Right hindlimb (tissue), 1 donor: ENCODE results near the gene COL27A1.

ENCODE experiments used
- DNase-seq: peaks from one replicate; pipeline ENCODE4 v3.0.0-alpha.2; 2018

Gene COL27A1

GRCh38 chr9:114149765-114150340, 5.5 kb upstream of the COL27A1 start:
- DNase-seq = no peak

DNA sequence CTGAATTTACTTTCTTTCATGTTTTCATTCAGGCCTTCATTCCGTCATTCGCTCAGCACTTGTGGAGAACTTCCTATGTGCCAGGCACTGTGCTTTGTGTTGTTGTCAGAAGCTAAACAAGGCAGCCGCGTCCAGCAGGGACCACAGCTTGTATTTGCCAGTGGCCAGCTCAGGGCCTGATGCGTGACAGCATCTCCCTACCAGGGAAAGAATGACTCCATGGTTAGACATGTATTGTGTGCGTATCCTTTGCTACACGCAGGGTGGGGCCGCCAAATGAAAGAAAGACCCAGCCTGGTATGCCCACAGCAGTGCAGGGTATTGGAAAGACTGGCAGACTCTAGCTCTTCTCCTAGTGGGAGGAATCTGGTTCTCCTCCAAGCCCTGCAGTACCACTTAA, 4.7 kb upstream of the COL27A1 start:
- no peak for DNase-seq

DNA sequence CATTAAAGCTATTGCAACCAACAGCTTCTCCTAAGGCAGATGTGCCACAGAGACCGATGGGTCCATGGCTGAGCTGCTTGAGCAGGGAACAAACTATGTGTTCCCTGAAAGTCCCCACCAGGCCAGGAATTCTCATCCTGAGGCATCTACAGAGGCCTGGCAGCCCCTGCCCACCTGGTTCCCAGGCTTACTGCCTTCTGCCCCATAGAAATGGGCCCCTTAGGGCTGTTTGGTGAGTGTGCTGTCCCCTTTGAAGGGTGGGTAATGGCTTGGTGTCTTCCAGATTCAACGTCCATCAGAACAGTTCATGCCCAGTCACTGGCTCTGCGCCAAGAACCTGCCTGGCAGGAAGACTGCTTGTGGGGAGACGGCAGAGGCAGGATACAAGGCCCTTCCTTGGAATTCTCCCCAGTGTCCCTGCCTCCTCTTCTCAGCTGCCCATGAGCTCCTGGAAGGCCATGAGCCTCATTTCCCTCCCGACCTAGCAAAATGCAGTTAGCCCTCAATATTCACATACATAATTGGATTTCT, 3.8 kb upstream of the COL27A1 start:
- no peak for DNase-seq

DNA sequence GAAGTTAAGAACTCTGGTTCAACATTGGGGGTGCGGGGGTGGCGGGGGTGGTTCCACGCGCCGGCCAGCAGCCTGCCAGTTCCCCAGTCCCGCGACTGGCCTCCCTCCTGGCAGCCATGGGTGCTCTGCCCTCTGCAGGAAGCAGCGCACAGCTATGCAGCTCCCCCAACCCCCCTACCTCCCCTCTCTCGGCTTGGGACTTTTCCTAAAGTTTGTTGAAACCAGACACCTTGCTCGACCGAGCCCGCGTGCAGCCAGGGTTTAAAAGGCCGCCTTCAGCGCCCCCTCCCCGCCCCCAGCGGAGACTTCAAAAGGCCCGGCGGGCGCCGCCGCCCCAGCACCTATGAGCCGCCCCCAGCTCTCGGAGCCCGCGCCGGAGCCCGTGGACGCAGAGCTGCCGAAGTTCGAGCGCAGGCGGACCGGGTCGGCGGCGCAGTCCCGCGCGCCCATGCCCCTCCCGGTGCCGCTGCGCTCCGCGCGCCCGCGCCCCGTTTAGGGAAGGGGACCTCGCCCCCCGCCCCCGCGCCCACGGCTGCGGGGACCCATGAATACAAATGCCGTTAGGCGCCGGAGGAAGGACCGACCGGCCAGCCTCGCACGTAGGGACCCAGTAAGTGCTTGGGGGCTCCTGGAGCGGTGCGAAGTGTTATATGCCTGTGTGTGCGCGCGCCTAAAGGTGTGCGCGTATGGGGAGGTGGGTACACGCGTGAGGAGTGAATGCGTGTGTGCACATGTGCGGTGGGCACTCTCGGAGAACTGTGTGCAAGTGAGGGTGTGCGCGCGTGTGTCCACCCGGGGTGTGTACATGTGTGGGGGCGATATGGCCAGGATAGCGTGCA, 1.4 kb upstream of the COL27A1 start:
- DNase-seq = peak; percentile 72

DNA sequence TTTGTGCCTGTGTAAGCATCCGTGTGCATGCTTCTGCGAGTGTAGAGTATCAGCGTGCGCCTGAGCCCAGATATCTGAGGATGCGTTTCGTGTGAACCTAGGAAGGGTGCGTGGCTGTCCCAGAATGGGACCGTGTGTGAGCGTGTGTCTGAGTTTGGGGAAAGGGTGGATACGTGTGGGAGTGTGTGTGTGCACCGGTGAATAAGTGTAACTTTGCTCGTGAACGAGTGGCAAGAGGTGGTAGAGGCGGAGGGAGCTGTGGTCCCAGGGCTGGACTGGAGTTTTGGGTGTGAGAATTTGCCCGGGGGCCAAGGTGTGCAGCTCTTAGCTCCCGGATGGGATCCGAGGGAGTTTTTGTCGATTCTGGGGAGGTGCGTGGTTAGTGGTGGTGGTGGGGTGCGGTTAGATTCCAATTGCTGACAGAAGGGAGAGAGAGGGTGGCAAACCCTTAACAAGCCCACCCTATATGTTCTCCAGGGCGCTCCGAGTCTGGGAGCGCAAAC, 686 bp upstream of the COL27A1 start:
- DNase-seq = no peak

DNA sequence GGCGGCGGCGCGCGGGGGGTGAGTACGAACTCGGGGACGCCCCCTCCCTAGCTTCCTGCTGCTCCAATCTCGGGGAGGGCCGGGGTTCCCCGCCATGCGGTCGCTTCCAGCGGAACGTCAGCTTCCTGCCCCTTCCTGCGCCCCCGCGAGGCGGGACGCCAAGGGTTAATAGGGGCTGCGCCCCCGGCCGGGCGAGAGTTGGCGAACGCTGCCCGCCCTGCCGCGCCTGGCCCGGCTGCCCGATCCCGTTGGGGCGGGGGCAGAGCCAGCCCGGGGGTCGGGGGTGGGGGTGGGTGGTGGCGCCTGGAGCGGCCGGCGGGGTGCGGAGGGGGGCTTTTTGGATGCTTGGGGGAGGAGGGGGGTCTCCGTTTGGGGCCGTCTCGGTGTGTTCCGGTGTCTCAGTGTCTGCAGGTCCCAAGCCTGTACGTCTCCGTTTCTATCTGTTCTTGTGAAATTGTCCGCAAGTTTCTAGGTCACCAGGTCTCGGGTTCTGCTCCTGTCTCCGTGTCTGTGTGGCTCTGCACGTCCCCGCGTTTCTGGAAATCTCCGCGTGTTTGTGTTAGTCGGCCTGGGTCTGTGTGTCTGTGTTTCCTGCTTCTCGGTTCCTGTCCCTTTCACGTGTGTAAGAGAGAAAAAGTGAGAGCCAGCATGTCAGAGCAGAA, 789 bp downstream of the COL27A1 start:
- peak; percentile 68 for DNase-seq

DNA sequence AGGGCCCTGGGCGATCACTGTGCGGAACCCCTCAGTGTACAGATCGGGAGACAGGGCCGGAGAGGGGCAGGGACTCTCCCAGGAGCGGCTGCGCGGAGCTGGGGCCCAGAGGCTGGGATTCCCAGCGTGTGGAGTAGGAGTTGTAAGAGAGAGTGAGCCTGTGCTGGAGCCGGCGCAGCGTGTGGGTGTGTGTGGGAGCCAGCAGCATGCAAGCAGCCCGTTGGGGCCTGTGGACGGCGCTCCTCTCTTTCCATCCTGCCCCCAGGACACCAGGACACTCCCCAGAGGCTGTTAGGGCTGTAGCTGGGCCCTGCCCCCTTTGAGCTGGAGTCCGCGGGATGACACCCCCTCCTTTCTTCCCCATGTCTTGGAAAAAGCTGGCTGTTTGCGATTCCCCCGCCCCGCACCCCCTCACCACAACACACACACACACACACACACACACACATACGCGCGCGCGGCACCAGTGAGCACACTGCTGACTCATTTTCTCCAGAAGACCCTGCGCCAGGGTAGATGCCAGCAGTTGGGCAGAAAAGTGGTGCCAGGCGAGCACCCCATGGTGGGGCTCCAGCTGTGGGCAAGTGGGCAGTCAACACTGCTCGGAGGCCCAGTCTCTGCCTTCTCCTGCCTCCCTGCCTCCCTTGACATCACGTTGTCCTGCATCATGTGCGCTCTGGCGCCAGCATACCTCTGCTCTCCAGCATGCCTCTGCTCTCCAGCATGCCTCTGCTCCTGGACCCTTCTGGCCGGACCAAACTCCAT, 1.5 kb downstream of the COL27A1 start:
- DNase-seq = peak; percentile 75

GRCh38 chr9:114157516-114158176, 2.3 kb downstream of the COL27A1 start:
- DNase-seq = no peak

DNA sequence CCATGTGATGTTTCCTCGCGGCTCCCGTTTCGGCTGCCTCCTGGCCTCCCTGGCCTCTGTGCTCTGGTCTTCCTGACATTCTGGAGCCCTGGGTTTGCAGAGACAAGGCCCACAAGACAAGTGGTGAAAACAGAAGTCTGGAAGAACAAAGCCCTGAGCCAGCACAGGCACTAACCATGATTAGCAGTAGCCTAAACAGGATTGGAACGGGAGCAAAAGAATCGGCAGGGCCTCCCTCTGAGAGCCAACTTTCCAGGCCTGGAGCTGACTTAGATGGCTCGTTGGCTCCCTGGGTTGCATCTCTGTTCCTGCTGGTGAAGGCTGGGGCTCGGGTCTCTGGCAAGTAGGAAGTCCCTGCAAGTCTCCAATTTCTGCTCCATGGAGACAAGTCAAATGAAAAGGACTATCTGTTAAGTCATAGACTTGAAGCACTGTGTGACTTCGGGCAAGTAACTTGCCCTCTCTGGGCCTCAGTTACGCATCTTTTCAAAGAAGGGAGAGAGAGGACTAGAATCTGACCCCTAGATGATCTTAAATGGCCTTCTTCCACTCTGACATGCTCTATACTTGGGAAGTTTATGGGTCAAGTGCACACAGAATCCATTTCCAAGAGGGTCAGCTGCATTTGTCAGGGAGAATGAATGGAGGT, 3.3 kb downstream of the COL27A1 start:
- no peak for DNase-seq

- no peak for DNase-seq
Observed at GRCh38 chr9:114159691-114160090, 4.4 kb downstream of the COL27A1 start.

- DNase-seq = no peak
Observed at GRCh38 chr9:114161513-114161912, 6.2 kb downstream of the COL27A1 start.

DNA sequence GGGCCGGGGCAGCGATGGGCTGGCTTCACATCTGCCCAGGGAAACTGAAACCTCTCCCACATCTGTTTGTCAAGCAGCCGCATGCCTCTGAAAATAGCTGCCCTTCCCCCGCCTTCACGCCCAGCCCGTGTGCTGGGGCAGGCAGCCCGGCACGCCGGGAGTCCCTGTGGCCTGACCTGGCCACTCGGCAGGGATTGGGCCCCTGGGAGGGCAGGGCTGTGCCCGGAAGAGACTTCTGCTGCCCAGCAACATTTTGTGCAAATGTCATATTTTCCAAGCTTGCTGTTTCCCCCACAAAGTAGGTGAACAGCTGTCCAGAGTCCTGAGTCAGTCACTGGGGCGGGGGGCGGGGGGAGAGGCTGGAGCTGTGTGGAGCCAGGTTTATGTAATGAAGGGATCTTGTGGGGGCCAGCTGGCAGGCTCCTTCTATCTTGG, 8.2 kb downstream of the COL27A1 start:
- peak; percentile 85 for DNase-seq

DNA sequence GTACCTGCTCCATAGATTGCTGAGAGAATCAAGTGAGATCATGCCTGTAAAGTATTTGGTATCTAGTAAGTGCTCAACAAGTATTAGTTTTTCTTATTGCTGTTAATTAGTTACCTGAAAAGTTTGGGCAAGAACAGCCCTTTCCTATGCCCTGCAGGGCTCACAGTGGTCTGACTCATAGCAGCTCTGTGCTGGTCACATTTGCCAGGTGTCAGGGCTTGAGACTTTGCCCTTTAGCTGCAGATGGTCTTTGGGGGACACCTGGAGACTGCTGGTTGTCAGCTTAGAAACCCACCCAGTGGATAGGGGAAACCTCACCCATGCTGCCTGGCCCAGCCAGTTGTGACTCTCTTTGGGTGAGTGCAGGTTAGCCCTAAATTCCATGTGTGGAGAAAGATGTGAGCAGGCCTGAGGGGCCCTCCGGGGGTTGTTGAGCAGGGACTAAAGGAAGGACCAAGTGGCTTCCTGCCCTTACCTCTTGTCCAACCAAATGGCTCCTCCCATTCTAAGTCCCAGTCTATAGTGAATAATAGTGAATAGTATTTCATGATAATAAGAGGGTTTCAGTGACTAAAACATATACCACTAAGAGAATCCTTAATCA, 9.0 kb downstream of the COL27A1 start:
- no peak for DNase-seq

GRCh38 chr9:114165407-114166102, 10.2 kb downstream of the COL27A1 start:
- no peak for DNase-seq

- DNase-seq = no peak
Observed at GRCh38 chr9:114166103-114166470, 10.8 kb downstream of the COL27A1 start.

GRCh38 chr9:114166614-114167572, 11.6 kb downstream of the COL27A1 start:
- no peak for DNase-seq

DNA sequence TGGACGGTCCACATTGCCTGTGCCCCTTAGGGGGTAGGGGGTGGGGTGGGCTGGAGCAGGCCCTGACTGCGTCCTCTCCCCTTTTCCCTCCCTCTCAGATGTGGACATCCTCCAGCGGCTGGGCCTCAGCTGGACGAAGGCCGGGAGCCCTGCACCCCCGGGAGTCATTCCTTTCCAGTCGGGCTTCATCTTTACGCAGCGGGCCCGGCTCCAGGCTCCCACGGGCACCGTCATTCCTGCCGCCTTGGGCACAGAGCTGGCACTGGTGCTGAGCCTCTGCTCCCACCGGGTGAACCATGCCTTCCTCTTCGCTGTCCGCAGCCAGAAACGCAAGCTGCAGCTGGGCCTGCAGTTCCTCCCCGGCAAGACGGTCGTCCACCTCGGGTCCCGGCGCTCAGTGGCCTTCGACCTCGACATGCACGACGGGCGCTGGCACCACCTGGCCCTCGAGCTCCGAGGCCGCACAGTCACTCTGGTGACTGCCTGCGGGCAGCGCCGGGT, 12.3 kb downstream of the COL27A1 start:
- peak; percentile 45 for DNase-seq

GRCh38 chr9:114168281-114169028, 13.1 kb downstream of the COL27A1 start:
- DNase-seq = no peak
